Ovary (tissue), 9 donors: ENCODE results near the gene DIPK1B. TPM values are rescaled to one million over a fixed set of nuclear protein-coding genes. Genes with fewer than 3 reads are reported as not detected.
"Not testable (repeated sequence)": the region's sequence is repeated elsewhere in the genome, so short reads cannot be mapped to it uniquely, and the experiment has no call there.

ENCODE experiments used
- DNase-seq, 5 donors: peaks; one replicate each; pipeline ENCODE4 v3.0.0-alpha.2; 2019 to 2020
- H3K27ac ChIP-seq, 2 donors: fragments of 200-600 bp; one replicate each; pipeline versions ENCODE4 v1.5.1 to v1.8.0; 2019 to 2022
- H3K27me3 ChIP-seq: fragments of 200-600 bp; one replicate; pipeline ENCODE4 v1.8.0; 2022
- H3K36me3 ChIP-seq: fragments of 200-600 bp; sonication (generic); one replicate; pipeline ENCODE4 v1.5.1; 2019
- H3K4me1 ChIP-seq: one replicate; pipeline ENCODE4 v1.8.1; 2013; ENCODE audit warnings: mild to moderate bottlenecking, moderate library complexity; ENCODE audit not compliant: insufficient read depth
- H3K4me3 ChIP-seq: fragments of 200-600 bp; sonication (generic); one replicate; pipeline ENCODE4 v1.5.1; 2017
- H3K9me3 ChIP-seq, 2 donors: fragments of 200-600 bp in 1 of 2; sonication (generic) in 1 of 2; one replicate each; pipeline versions ENCODE4 v1.5.1 to v1.8.1; 2013 to 2019; ENCODE audit warnings: mild to moderate bottlenecking in 1 of 2, moderate library complexity in 1 of 2
- EP300 ChIP-seq: sonication (generic); formaldehyde crosslinking; IDR thresholded peaks from one replicate; pipeline ENCODE4 v1.6.1; 2017; ENCODE audit warnings: antibody characterized with exemption
- POLR2A ChIP-seq: fragments of 450-650 bp; IDR thresholded peaks from one replicate; pipeline ENCODE4 v1.6.1; 2017; ENCODE audit warnings: antibody characterized with exemption, mild to moderate bottlenecking, moderate library complexity
- WGBS, 3 donors: extraction: QIAGEN DNeasy Blood & Tissue Kit in 1 of 3; methylation state at CpG; one replicate each; pipeline versions ENCODE4 v1.1.5 to v1.1.7; 2013 to 2017; 5-methylcytosine and 5-hydroxymethylcytosine counted together
- intact Hi-C, 4 donors: fragments of 100-400 bp; cut with DNase I; formaldehyde crosslinking; loops; one replicate each; pipeline versions ENCODE4 v1.11.0 to v1.15.1; 2022 to 2023
- polyA plus RNA-seq, 2 donors: library from polyadenylated mRNA; stranded (reverse); fragments of 200-250 nt in 1 of 2; fragments of 350-450 nt in 1 of 2; fragmentation: Illumina TruSeq in 1 of 2; extraction: RNeasy Lipid Tissue Mini Kit (QIAGEN cat#74804) in 1 of 2; gene quantifications; one replicate each; pipeline ENCODE4 v1.2.3, GENCODE V29; 2013 to 2014
- total RNA-seq, 7 donors: library from RNA; depleted of rRNA in 2 of 7; stranded (reverse); fragments of >200 nt in 2 of 7; fragmentation: NEBNext Ultra II Directional in 3 of 7; extraction: Animal tissue kit (Norgen Biotek cat#: 25700) in 3 of 7; gene quantifications; one replicate each; pipeline versions ENCODE4 v1.1.0 to v1.2.4, GENCODE V29; 2016 to 2023
- TF ChIP-seq, protein P1 (sequence below), 3 donors: fragments of 450-650 bp in 2 of 3; fragments of 200-600 bp in 1 of 3; IDR thresholded peaks; one replicate each; pipeline versions ENCODE4 v1.5.1 to v1.8.0; 2016 to 2022; ENCODE audit warnings: antibody characterized with exemption in 3 of 3, mild to moderate bottlenecking in 1 of 3
- donor health status: DM: no; HTN: no; CAD: no; lungs with moderate emphysema.
- donor health status: DM: no; HTN: no; CAD: no.
- donor health status: Bipolar disorder and iron deficiency.
- donor health status: DM: yes; HTN: yes; CAD: no.
- donor health status: DM: no; HTN: no; CAD: no.
- donor health status: DM: yes; HTN: yes; CAD: no.

Gene DIPK1B
- total and polyA plus RNA-seq, 9 donors = 2.9 to 23.4 (median 13.1) TPM

DNA sequence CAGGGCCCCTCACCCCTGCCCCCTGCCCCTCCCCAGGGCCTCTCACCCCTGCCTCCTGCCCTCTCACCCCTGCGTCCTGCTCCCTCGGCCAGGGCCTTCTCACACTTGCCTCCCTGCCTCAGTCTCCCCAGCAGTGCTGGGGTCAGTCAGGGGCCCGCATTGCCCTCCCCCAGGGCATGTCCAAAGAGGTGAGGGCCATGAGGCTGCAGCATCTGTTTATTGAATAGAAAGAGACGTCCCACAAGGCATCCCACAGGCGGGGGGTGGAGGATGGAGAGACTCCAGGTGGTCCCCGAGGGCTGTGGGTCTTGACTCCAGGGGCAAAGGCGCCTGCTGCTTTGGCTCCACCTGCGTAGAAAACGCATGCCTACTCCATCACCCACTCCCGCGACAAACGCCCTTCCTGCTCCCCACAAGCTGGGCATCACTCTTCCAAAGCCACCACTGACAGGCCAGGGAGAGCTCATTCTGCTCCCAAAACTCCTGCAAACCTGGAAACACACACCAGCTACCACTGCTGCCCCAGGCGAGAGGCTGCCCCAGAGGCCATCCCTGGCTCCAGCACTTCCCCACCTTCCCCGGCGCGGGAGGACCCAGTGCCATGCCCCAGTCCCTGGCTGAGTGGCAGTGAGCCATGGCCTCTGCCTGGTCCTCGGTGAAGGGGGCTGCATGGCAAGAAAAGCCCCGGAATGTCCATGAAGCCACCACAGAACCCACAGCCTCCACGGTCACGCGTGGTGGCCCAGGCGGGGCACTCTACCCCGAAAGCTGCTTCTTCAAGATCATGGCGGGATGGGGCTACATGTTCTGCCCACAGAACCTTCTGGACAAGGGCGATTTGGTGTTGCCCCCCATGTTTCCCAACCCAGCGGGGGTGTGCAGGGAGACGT, 47.3 kb downstream of the DIPK1B start:
- TF ChIP-seq POLR2A (no peak), EP300 (no peak)
- TF ChIP-seq, protein P1, sequence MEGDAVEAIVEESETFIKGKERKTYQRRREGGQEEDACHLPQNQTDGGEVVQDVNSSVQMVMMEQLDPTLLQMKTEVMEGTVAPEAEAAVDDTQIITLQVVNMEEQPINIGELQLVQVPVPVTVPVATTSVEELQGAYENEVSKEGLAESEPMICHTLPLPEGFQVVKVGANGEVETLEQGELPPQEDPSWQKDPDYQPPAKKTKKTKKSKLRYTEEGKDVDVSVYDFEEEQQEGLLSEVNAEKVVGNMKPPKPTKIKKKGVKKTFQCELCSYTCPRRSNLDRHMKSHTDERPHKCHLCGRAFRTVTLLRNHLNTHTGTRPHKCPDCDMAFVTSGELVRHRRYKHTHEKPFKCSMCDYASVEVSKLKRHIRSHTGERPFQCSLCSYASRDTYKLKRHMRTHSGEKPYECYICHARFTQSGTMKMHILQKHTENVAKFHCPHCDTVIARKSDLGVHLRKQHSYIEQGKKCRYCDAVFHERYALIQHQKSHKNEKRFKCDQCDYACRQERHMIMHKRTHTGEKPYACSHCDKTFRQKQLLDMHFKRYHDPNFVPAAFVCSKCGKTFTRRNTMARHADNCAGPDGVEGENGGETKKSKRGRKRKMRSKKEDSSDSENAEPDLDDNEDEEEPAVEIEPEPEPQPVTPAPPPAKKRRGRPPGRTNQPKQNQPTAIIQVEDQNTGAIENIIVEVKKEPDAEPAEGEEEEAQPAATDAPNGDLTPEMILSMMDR (IDR thresholded peaks at IDR 0.05) = no peak
- H3K4me1 ChIP-seq = no peaks in the 10 kb centered on the region

DNA sequence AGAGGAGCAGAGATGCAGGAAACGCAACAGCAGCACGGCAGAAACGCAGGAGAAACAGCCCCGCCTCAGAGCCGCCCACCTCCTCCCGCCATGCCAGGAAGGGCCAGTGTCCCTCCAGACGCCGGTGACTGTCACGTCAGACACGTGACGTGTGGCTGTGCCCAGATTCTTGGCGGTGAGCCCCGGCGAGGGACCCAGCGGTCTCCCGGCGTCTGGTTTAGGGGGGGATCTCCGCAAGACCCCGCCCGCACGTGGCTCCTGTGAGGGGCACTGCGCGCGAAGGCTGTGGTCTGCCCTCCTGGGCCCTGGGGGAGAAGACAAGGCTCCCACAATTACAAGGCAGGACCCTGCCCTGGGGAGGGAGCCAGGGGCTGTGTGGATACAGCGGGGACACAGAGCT, 48.1 kb downstream of the DIPK1B start:
- 76 to 77% (median 76%) methylated on average over 24 to 25 of the region's 25 CpGs for WGBS, 3 donors
- DNase-seq = peak in 1 of 5 donors; percentile 21
- no peak overlapping the region for H3K4me3 ChIP-seq
- intact Hi-C loops = no loop called here
- no peaks in the 10 kb centered on the region for H3K9me3 ChIP-seq
- H3K36me3 ChIP-seq = no peaks in the 10 kb centered on the region
- H3K27me3 ChIP-seq = no peaks in the 10 kb centered on the region
- TF ChIP-seq, protein P1 (IDR thresholded peaks at IDR 0.05) = no peak
- no peak for TF ChIP-seq POLR2A
- TF ChIP-seq EP300 = no peak
- no peaks in the 10 kb centered on the region for H3K4me1 ChIP-seq
- H3K27ac ChIP-seq = no peak overlapping the region

More for the DNA sequence above, 47.3 kb downstream of the DIPK1B start:
- Histone ChIP-seq H3K4me3 (no peak overlapping the region), H3K36me3 (no peaks in the 10 kb centered on the region), H3K27me3 (no peaks in the 10 kb centered on the region), H3K9me3 (no peaks in the 10 kb centered on the region), H3K27ac (no peak overlapping the region)
- peak in 1 of 5 donors; percentile 28 for DNase-seq
- intact Hi-C loops = no loop called here
- 82 to 85% (median 84%) methylated on average over 26 to 27 of the region's 27 CpGs for WGBS, 3 donors

DNA sequence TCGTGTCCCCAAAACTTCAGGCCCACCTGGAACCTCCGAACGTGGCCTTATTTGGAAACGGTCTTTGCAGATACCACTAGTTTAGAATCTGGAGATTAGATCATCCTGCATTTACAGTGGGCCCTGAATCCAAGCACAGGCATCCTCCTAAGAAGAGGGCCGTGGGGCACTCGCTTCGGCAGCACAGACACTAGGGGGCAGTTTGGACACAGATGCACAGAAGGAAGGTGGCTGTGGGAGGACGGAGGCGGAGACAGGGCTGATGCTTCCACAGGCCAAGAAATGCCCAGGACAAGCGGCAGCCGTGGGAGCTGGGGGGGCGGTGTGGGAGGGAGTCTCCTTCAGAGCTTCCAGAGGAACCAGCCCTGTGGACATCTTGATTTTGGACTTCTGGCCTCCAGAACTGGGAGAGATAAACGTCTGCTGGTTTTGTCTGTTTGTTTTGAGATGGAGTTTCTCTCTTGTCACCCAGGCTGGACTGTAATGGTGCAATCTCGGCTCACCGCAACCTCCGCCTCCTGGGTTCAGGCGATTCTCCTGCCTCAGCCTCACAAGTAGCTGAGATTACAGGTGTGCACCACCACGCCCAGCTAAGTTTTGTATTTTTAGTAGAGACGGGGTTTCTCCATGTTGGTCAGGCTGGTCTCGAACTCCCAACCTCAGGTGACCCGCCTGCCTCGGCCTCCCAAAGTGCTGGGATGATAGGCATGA, 48.6 kb downstream of the DIPK1B start:
- H3K27me3 ChIP-seq, H3K9me3 ChIP-seq, intact Hi-C loops, H3K4me1 ChIP-seq, H3K36me3 ChIP-seq, H3K4me3 ChIP-seq, H3K27ac ChIP-seq: not testable (repeated sequence)
- peak in 1 of 5 donors; percentile 53 for DNase-seq
- WGBS, 3 donors = 32 to 39% (median 36%) methylated on average over 22 of the region's 22 CpGs

DNA sequence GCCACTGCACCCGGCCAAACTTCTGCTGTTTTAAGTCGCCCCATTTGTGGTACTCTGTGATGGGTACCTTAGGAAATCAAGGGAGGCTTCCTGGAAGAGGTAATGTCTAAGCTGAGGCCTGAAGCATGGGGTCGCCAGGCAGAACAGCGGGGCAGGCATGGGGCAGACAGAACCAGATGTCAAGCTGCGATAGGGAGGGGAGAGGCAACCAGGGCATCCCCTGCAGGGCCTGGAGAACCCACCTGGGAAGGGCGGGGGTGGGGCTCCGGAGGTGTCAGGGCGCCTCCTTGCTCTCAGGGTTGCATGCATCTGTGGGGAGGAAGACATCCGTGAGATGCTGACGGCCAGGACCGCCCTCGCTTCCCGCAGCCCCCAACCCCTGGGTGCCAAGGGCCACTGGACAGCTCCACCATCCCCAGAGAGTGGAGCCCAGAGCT, 49.2 kb downstream of the DIPK1B start:
- peak in 1 of 5 donors; percentile 25 for DNase-seq
- Histone ChIP-seq H3K36me3 (no peaks in the 10 kb centered on the region), H3K4me1 (no peaks in the 10 kb centered on the region), H3K4me3 (no peak overlapping the region), H3K9me3 (no peaks in the 10 kb centered on the region), H3K27ac (no peak overlapping the region), H3K27me3 (no peaks in the 10 kb centered on the region)
- intact Hi-C loops = no loop called here
- TF ChIP-seq POLR2A (no peak), EP300 (no peak)
- TF ChIP-seq, protein P1 (IDR thresholded peaks at IDR 0.05) = no peak
- 71 to 74% (median 73%) methylated on average over 12 to 13 of the region's 13 CpGs for WGBS, 3 donors
